ENCODE measurements around the gene GLMN. TPM values are rescaled to one million over a fixed set of nuclear protein-coding genes. Genes with fewer than 3 reads are reported as not detected.
"Not testable (repeated sequence)": the region's sequence is repeated elsewhere in the genome, so short reads cannot be mapped to it uniquely, and the experiment has no call there.

GLMN gene
- total RNA-seq, 4 donors from 2014 or later: 15.2 to 18.8 (median 17.0) TPM

- H3K27me3 ChIP-seq: no peaks in the 10 kb centered on the region
- peaks cover 13 to 15% of the 10 kb centered on the region in 2 donors for H3K4me1 ChIP-seq
- TF ChIP-seq POLR2A (IDR thresholded peaks at IDR 0.05) (no peak), CTCF (IDR thresholded peaks at IDR 0.05) (no peak)
- no peak for DNase-seq
- 28 to 34% methylated on average over 11 of the region's 11 CpGs for WGBS, 2 donors
- intact Hi-C loops (cut with DNase I): no loop called here
- peak overlapping the region in 2 of 3 donors; percentile 87 to 94 for H3K27ac ChIP-seq
- H3K4me3 ChIP-seq (replicated peaks in 1 of 3): peak overlapping the region; percentile 66 to 97 (median 72)
- no peaks in the 10 kb centered on the region for H3K9me3 ChIP-seq
- peaks cover 0 to 3% of the 10 kb centered on the region in 2 donors for H3K36me3 ChIP-seq
These were observed 827 bp upstream of the GLMN start for GRCh38 chr1:92299477-92300150.

- no peaks in the 10 kb centered on the region for H3K27me3 ChIP-seq
- H3K4me3 ChIP-seq (replicated peaks in 1 of 3): peak overlapping the region; percentile 66 to 97 (median 72)
- peak overlapping the region; percentile 87 to 94 (median 94) for H3K27ac ChIP-seq
- no peak for DNase-seq
- H3K4me1 ChIP-seq: peaks cover 13 to 15% of the 10 kb centered on the region in 2 donors
- H3K9me3 ChIP-seq: no peaks in the 10 kb centered on the region
- TF ChIP-seq POLR2A (IDR thresholded peaks at IDR 0.05) (no peak), CTCF (IDR thresholded peaks at IDR 0.05) (peak in 2 of 6 experiments; percentile 33 to 41)
- H3K36me3 ChIP-seq: no peaks in the 10 kb centered on the region
- intact Hi-C loops (cut with DNase I): no loop called here
- 6 to 10% methylated on average over 3 of the region's 3 CpGs for WGBS, 2 donors
These were observed 594 bp downstream of the GLMN start for GRCh38 chr1:92298213-92298572.

GRCh38 chr1:92291372-92291999, 7.3 kb downstream of the GLMN start:
- Histone ChIP-seq H3K4me3 (replicated peaks in 1 of 3) (no peak overlapping the region), H3K27me3 (no peaks in the 10 kb centered on the region), H3K9me3 (no peaks in the 10 kb centered on the region), H3K36me3 (peaks cover 0 to 6% of the 10 kb centered on the region in 2 donors), H3K27ac (no peak overlapping the region), H3K4me1 (no peaks in the 10 kb centered on the region)
- WGBS, 2 donors: 15 to 20% methylated on average over 3 of the region's 3 CpGs
- TF ChIP-seq CTCF (IDR thresholded peaks at IDR 0.05): peak in 5 of 6 experiments; percentile 30 to 63 (median 56)
- TF ChIP-seq POLR2A (IDR thresholded peaks at IDR 0.05): no peak
- intact Hi-C loops (cut with DNase I): no loop called here
- DNase-seq: no peak

GRCh38 chr1:92281411-92281810, 17.4 kb downstream of the GLMN start:
- DNase-seq; intact Hi-C loops (cut with DNase I); H3K27me3 ChIP-seq; H3K4me1 ChIP-seq; H3K9me3 ChIP-seq; H3K36me3 ChIP-seq; H3K4me3 ChIP-seq (replicated peaks in 1 of 3); H3K27ac ChIP-seq: not testable (repeated sequence)
- 96 to 100% methylated on average over 2 of the region's 2 CpGs for WGBS, 2 donors

- H3K4me1 ChIP-seq; H3K4me3 ChIP-seq (replicated peaks in 1 of 3); DNase-seq; intact Hi-C loops (cut with DNase I); H3K27ac ChIP-seq; H3K27me3 ChIP-seq; H3K9me3 ChIP-seq; H3K36me3 ChIP-seq: not testable (repeated sequence)
- whole genome bisulfite sequencing, 2 donors: 96 to 99% methylated on average over 9 to 15 of the region's 15 CpGs
These were observed 19.0 kb downstream of the GLMN start for GRCh38 chr1:92279781-92280180.

- TF ChIP-seq POLR2A (IDR thresholded peaks at IDR 0.05): no peak
- TF ChIP-seq CTCF (IDR thresholded peaks at IDR 0.05): no peak
- no peaks in the 10 kb centered on the region for H3K27me3 ChIP-seq
- H3K27ac ChIP-seq: no peak overlapping the region
- H3K9me3 ChIP-seq: no peaks in the 10 kb centered on the region
- intact Hi-C loops (cut with DNase I): no loop called here
- 95 to 98% methylated on average over 4 of the region's 4 CpGs for WGBS, 2 donors
- H3K36me3 ChIP-seq: peaks cover 0 to 2% of the 10 kb centered on the region in 2 donors
- no peak for DNase-seq
- no peak overlapping the region for H3K4me3 ChIP-seq (replicated peaks in 1 of 3)
- no peaks in the 10 kb centered on the region for H3K4me1 ChIP-seq
These were observed 21.6 kb downstream of the GLMN start for GRCh38 chr1:92277105-92277723.

Data from thyroid gland (tissue), 4 donors.